HepG2 (cell line): Measurements from ENCODE around the gene PTRHD1. TPM values are rescaled to one million over a fixed set of nuclear protein-coding genes. Genes with fewer than 3 reads are reported as not detected.

Source experiments
- HOXA7 ChIP-seq: sonication (generic); formaldehyde crosslinking; IDR thresholded peaks from 2 replicates; pipeline ENCODE4 v1.8.1; 2022; ENCODE audit warnings: mild to moderate bottlenecking, missing genetic modification reagents, moderate library complexity
- MEIS1 ChIP-seq: sonication (generic); formaldehyde crosslinking; IDR thresholded peaks from 2 replicates; pipeline ENCODE4 v1.9.0; 2021; ENCODE audit warnings: mild to moderate bottlenecking, missing genetic modification reagents, moderate library complexity, borderline replicate concordance
- NFKBIZ ChIP-seq: IDR thresholded peaks from 2 replicates; pipeline ENCODE4 v1.6.1; 2018; ENCODE audit warnings: missing genetic modification reagents, missing compliant biosample characterization
- RARA ChIP-seq: IDR thresholded peaks from 2 replicates; pipeline ENCODE4 v1.6.1; 2016; ENCODE audit warnings: missing genetic modification reagents, missing compliant biosample characterization
- ZBTB20 ChIP-seq: sonication (generic); formaldehyde crosslinking; IDR thresholded peaks from 2 replicates; pipeline ENCODE4 v1.8.1; 2023; ENCODE audit warnings: missing genetic modification reagents, low read depth, mild to moderate bottlenecking, borderline replicate concordance
- ZC3H4 ChIP-seq: sonication (generic); formaldehyde crosslinking; IDR thresholded peaks from 2 replicates; pipeline ENCODE4 v1.4.0; 2020; ENCODE audit warnings: missing genetic modification reagents, borderline replicate concordance
- ZNF282 ChIP-seq: fragments of 450-650 bp; IDR thresholded peaks from 2 replicates; pipeline ENCODE4 v1.6.1; 2018; ENCODE audit not compliant: partially characterized antibody
- ZNF44 ChIP-seq: sonication (generic); formaldehyde crosslinking; IDR thresholded peaks from 2 replicates; pipeline ENCODE4 v1.5.1; 2020; ENCODE audit warnings: mild to moderate bottlenecking, missing genetic modification reagents
- ZNF562 ChIP-seq: sonication (generic); formaldehyde crosslinking; IDR thresholded peaks from 2 replicates; pipeline ENCODE4 v1.8.0; 2022; ENCODE audit warnings: missing genetic modification reagents, borderline replicate concordance
- ZNF616 ChIP-seq: sonication (generic); formaldehyde crosslinking; IDR thresholded peaks from 2 replicates; pipeline ENCODE4 v1.5.0; 2020; ENCODE audit warnings: low read depth, mild to moderate bottlenecking, missing genetic modification reagents
- ZNF747 ChIP-seq: sonication (generic); formaldehyde crosslinking; IDR thresholded peaks from 2 replicates; pipeline ENCODE4 v1.8.1; 2023; ENCODE audit warnings: missing genetic modification reagents, mild to moderate bottlenecking, borderline replicate concordance
- polyA plus RNA-seq, 8 experiments: library from polyadenylated mRNA; depleted of rRNA in 3 of 8; stranded (reverse) in 7 of 8; unstranded in 1 of 8; fragments of >200 nt; fragmentation: Illumina TruSeq in 4 of 8; extraction: Trizol in 4 of 8; gene quantifications; 2 replicates each; pipeline versions ENCODE4 v1.2.1 to v1.2.3, GENCODE V29; 2011 to 2016; ENCODE audit warnings: low read depth in 4 of 8, missing spikeins in 1 of 8, mixed read lengths in 1 of 8; ENCODE audit not compliant: insufficient read depth in 1 of 8
- total RNA-seq, 5 experiments: library from RNA; depleted of rRNA; stranded (reverse); fragments of >200 nt; fragmentation: Illumina TruSeq; extraction: Trizol; gene quantifications; 2 replicates each; pipeline ENCODE4 v1.2.3, GENCODE V29; 2016; ENCODE audit warnings: low read depth in 1 of 5
- TF ChIP-seq, protein P1 (sequence below): sonication (generic); formaldehyde crosslinking; IDR thresholded peaks from 2 replicates; pipeline ENCODE4 v1.4.0; 2020; ENCODE audit warnings: missing genetic modification reagents, borderline replicate concordance
- TF ChIP-seq, protein P2 (sequence below): sonication (generic); formaldehyde crosslinking; IDR thresholded peaks from 2 replicates; pipeline ENCODE4 v1.8.1; 2023; ENCODE audit warnings: missing genetic modification reagents, inconsistent platforms, borderline replicate concordance
- TF ChIP-seq, protein P3 (sequence below): sonication (generic); formaldehyde crosslinking; IDR thresholded peaks from 2 replicates; pipeline ENCODE4 v1.5.0; 2020; ENCODE audit warnings: mild to moderate bottlenecking, missing genetic modification reagents, borderline replicate concordance
- TF ChIP-seq, protein P4 (sequence below): sonication (generic); formaldehyde crosslinking; IDR thresholded peaks from 2 replicates; pipeline ENCODE4 v1.5.1; 2020; ENCODE audit warnings: mild to moderate bottlenecking, missing genetic modification reagents, moderate library complexity

Gene PTRHD1
- total and polyA plus RNA-seq, 2 of the 13 experiments (the other 11 are each of a cell fraction or from before 2014, with no cell fraction given), result 72.6 to 90.8 TPM

DNA sequence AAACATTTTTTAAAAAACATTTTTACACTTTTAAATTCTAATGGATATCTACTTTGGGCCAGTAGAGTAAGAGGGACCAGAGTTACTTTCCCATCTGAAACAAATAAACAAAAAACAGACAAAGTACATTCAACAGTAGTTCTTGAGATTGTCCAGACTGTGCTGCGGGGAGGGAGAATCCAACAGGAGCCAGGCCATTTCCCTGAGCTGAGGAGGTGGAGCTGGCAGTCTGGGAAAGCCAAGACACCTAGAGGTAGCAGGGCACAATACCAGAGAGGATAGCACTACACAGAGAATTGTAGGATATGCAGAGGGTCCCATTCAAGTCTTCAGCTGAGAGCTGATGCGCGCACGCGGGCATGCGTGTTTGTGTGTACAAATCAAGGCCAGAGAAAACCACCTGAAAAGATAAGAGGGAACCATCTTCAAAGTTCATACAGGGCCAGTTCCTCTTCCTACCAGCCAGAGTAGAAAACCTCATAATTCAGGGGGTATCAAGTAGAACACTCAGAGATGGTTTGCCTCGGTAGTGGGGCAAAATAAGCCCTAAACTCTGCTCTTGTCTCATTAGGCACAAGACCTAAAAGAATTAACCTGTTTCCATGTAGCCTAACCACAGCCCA is 44.0 kb downstream of the PTRHD1 start (continued):
- TF ChIP-seq, protein P1, sequence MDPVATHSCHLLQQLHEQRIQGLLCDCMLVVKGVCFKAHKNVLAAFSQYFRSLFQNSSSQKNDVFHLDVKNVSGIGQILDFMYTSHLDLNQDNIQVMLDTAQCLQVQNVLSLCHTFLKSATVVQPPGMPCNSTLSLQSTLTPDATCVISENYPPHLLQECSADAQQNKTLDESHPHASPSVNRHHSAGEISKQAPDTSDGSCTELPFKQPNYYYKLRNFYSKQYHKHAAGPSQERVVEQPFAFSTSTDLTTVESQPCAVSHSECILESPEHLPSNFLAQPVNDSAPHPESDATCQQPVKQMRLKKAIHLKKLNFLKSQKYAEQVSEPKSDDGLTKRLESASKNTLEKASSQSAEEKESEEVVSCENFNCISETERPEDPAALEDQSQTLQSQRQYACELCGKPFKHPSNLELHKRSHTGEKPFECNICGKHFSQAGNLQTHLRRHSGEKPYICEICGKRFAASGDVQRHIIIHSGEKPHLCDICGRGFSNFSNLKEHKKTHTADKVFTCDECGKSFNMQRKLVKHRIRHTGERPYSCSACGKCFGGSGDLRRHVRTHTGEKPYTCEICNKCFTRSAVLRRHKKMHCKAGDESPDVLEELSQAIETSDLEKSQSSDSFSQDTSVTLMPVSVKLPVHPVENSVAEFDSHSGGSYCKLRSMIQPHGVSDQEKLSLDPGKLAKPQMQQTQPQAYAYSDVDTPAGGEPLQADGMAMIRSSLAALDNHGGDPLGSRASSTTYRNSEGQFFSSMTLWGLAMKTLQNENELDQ, result no peak
- TF ChIP-seq, protein P2, sequence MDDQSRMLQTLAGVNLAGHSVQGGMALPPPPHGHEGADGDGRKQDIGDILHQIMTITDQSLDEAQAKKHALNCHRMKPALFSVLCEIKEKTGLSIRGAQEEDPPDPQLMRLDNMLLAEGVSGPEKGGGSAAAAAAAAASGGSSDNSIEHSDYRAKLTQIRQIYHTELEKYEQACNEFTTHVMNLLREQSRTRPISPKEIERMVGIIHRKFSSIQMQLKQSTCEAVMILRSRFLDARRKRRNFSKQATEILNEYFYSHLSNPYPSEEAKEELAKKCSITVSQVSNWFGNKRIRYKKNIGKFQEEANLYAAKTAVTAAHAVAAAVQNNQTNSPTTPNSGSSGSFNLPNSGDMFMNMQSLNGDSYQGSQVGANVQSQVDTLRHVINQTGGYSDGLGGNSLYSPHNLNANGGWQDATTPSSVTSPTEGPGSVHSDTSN (CRISPR knock-in tag), result no peak
- TF ChIP-seq ZNF562 (CRISPR knock-in tag) (no peak), NFKBIZ (CRISPR knock-in tag) (no peak), ZNF282 (no peak), HOXA7 (CRISPR knock-in tag) (no peak), ZC3H4 (no peak), ZNF747 (no peak), MEIS1 (CRISPR knock-in tag) (no peak), ZBTB20 (no peak), RARA (no peak), ZNF616 (no peak), ZNF44 (CRISPR knock-in tag) (no peak)
- TF ChIP-seq, protein P3, sequence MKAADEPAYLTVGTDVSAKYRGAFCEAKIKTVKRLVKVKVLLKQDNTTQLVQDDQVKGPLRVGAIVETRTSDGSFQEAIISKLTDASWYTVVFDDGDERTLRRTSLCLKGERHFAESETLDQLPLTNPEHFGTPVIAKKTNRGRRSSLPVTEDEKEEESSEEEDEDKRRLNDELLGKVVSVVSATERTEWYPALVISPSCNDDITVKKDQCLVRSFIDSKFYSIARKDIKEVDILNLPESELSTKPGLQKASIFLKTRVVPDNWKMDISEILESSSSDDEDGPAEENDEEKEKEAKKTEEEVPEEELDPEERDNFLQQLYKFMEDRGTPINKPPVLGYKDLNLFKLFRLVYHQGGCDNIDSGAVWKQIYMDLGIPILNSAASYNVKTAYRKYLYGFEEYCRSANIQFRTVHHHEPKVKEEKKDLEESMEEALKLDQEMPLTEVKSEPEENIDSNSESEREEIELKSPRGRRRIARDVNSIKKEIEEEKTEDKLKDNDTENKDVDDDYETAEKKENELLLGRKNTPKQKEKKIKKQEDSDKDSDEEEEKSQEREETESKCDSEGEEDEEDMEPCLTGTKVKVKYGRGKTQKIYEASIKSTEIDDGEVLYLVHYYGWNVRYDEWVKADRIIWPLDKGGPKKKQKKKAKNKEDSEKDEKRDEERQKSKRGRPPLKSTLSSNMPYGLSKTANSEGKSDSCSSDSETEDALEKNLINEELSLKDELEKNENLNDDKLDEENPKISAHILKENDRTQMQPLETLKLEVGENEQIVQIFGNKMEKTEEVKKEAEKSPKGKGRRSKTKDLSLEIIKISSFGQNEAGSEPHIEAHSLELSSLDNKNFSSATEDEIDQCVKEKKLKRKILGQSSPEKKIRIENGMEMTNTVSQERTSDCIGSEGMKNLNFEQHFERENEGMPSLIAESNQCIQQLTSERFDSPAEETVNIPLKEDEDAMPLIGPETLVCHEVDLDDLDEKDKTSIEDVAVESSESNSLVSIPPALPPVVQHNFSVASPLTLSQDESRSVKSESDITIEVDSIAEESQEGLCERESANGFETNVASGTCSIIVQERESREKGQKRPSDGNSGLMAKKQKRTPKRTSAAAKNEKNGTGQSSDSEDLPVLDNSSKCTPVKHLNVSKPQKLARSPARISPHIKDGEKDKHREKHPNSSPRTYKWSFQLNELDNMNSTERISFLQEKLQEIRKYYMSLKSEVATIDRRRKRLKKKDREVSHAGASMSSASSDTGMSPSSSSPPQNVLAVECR (CRISPR knock-in tag), result no peak
- TF ChIP-seq, protein P4, sequence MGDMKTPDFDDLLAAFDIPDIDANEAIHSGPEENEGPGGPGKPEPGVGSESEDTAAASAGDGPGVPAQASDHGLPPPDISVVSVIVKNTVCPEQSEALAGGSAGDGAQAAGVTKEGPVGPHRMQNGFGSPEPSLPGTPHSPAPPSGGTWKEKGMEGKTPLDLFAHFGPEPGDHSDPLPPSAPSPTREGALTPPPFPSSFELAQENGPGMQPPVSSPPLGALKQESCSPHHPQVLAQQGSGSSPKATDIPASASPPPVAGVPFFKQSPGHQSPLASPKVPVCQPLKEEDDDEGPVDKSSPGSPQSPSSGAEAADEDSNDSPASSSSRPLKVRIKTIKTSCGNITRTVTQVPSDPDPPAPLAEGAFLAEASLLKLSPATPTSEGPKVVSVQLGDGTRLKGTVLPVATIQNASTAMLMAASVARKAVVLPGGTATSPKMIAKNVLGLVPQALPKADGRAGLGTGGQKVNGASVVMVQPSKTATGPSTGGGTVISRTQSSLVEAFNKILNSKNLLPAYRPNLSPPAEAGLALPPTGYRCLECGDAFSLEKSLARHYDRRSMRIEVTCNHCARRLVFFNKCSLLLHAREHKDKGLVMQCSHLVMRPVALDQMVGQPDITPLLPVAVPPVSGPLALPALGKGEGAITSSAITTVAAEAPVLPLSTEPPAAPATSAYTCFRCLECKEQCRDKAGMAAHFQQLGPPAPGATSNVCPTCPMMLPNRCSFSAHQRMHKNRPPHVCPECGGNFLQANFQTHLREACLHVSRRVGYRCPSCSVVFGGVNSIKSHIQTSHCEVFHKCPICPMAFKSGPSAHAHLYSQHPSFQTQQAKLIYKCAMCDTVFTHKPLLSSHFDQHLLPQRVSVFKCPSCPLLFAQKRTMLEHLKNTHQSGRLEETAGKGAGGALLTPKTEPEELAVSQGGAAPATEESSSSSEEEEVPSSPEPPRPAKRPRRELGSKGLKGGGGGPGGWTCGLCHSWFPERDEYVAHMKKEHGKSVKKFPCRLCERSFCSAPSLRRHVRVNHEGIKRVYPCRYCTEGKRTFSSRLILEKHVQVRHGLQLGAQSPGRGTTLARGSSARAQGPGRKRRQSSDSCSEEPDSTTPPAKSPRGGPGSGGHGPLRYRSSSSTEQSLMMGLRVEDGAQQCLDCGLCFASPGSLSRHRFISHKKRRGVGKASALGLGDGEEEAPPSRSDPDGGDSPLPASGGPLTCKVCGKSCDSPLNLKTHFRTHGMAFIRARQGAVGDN (CRISPR knock-in tag), result no peak
